ENCODE results near the gene GLDC. TPM values are rescaled to one million over a fixed set of nuclear protein-coding genes. Genes with fewer than 3 reads are reported as not detected.

The GLDC gene
- total RNA-seq, 1 donor, result 0.72 TPM

GRCh38 chr9:6512085-6512657 is 133.4 kb downstream of the GLDC start:
- H2AFZ ChIP-seq (ENCODE audit: low read length), result no peak overlapping the region
- H3K4me3 ChIP-seq (ENCODE audit: insufficient read depth, low read length), result no peak overlapping the region
- H3K79me2 ChIP-seq (ENCODE audit: insufficient read depth, low read length), result no peaks in the 10 kb centered on the region
- peaks cover 15% of the 10 kb centered on the region for H3K36me3 ChIP-seq (ENCODE audit: insufficient read depth, low read length)
- no peaks in the 10 kb centered on the region for H4K20me1 ChIP-seq (ENCODE audit: insufficient read depth, low read length)
- DNase-seq (ENCODE audit: insufficient read length, low spot score, missing footprints), result no peak
- H3K27ac ChIP-seq (ENCODE audit: low read depth, low read length), result no peak overlapping the region
- no peaks in the 10 kb centered on the region for H3K27me3 ChIP-seq (ENCODE audit: insufficient read depth, low read length)
- no peak for TF ChIP-seq CTCF (IDR thresholded peaks at IDR 0.05; ENCODE audit: extremely low read depth, low read depth, low read length)
- H3K9me3 ChIP-seq (ENCODE audit: low read depth, low read length), result no peaks in the 10 kb centered on the region
- H3K4me1 ChIP-seq (ENCODE audit: insufficient read depth, low read length), result peaks cover 4% of the 10 kb centered on the region
- no peak overlapping the region for H3K4me2 ChIP-seq (ENCODE audit: insufficient read depth, low read length)

DNA sequence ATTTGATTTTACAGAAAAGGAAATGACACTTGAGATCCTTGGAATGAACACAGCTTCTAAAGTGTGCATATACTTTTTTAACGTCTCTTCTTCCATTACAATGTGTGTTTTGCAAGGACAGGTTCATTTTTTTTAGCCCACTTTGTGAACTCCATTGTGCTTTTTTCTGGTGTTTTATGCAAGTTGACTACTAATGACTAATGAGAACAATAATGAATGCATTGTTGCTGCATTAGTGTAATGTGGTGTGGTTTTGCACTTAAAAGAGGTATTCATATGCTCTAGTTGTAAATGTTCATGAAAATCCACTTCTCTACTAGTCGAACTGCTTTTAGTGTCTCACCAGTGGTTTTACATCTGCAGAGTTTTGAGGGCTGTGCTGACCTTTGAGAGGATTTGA is 139.0 kb downstream of the GLDC start:
- Histone ChIP-seq H3K79me2 (ENCODE audit: insufficient read depth, low read length) (peaks cover 3% of the 10 kb centered on the region), H3K4me3 (ENCODE audit: insufficient read depth, low read length) (no peak overlapping the region), H4K20me1 (ENCODE audit: insufficient read depth, low read length) (no peaks in the 10 kb centered on the region), H3K4me2 (ENCODE audit: insufficient read depth, low read length) (no peak overlapping the region), H3K36me3 (ENCODE audit: insufficient read depth, low read length) (peaks cover 57% of the 10 kb centered on the region), H2AFZ (ENCODE audit: low read length) (no peak overlapping the region), H3K4me1 (ENCODE audit: insufficient read depth, low read length) (no peaks in the 10 kb centered on the region), H3K27ac (ENCODE audit: low read depth, low read length) (no peak overlapping the region), H3K9me3 (ENCODE audit: low read depth, low read length) (no peaks in the 10 kb centered on the region), H3K27me3 (ENCODE audit: insufficient read depth, low read length) (no peaks in the 10 kb centered on the region)
- TF ChIP-seq CTCF (IDR thresholded peaks at IDR 0.05; ENCODE audit: extremely low read depth, low read depth, low read length), result no peak
- no peak for DNase-seq (ENCODE audit: insufficient read length, low spot score, missing footprints)

GRCh38 chr9:6502399-6502798 is 143.1 kb downstream of the GLDC start:
- Histone ChIP-seq H3K27me3 (ENCODE audit: insufficient read depth, low read length) (no peaks in the 10 kb centered on the region), H3K27ac (ENCODE audit: low read depth, low read length) (no peak overlapping the region), H3K4me3 (ENCODE audit: insufficient read depth, low read length) (no peak overlapping the region), H4K20me1 (ENCODE audit: insufficient read depth, low read length) (no peaks in the 10 kb centered on the region), H3K4me2 (ENCODE audit: insufficient read depth, low read length) (no peak overlapping the region), H3K36me3 (ENCODE audit: insufficient read depth, low read length) (peaks cover 74% of the 10 kb centered on the region), H3K4me1 (ENCODE audit: insufficient read depth, low read length) (peaks cover 14% of the 10 kb centered on the region), H2AFZ (ENCODE audit: low read length) (no peak overlapping the region), H3K9me3 (ENCODE audit: low read depth, low read length) (no peaks in the 10 kb centered on the region), H3K79me2 (ENCODE audit: insufficient read depth, low read length) (peaks cover 14% of the 10 kb centered on the region)
- DNase-seq (ENCODE audit: insufficient read length, low spot score, missing footprints), result no peak
- no peak for TF ChIP-seq CTCF (IDR thresholded peaks at IDR 0.05; ENCODE audit: extremely low read depth, low read depth, low read length)

DNA sequence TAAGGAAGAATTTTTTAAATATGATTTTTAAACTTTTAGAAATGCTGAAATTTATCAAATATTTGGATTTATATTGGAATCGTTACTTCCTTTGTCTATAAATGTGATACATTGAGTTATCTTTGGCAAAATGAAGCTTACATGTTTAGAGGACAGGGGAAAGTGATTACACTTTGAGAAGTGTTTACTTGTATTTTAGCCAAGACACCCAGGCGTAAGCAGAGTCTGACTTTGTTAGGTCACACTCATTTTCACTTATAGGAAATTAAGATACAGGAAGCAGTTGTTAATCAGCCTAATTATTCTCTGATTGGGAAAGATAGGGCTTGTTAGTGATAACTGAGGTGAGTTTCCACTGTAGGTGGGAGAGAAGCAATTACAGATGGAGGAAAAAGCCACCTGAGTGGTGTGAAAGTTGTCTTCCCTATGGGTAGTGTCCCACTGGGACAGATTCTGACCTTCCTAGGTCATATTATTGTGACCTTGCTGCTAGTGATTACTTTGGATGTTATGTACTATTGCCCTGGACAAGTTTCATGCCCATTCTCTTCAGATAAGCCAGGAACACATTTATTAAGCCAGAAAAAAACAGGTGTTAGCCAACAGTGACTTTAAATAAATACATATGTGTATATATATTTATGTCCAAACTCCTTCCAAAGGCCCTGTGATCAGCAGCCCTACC is 143.9 kb downstream of the GLDC start:
- no peak for DNase-seq (ENCODE audit: insufficient read length, low spot score, missing footprints)
- Histone ChIP-seq H3K36me3 (ENCODE audit: insufficient read depth, low read length) (peaks cover 74% of the 10 kb centered on the region), H2AFZ (ENCODE audit: low read length) (no peak overlapping the region), H3K9me3 (ENCODE audit: low read depth, low read length) (no peaks in the 10 kb centered on the region), H3K4me2 (ENCODE audit: insufficient read depth, low read length) (no peak overlapping the region), H3K79me2 (ENCODE audit: insufficient read depth, low read length) (peaks cover 21% of the 10 kb centered on the region), H3K27me3 (ENCODE audit: insufficient read depth, low read length) (no peaks in the 10 kb centered on the region), H4K20me1 (ENCODE audit: insufficient read depth, low read length) (no peaks in the 10 kb centered on the region), H3K4me3 (ENCODE audit: insufficient read depth, low read length) (no peak overlapping the region), H3K4me1 (ENCODE audit: insufficient read depth, low read length) (peaks cover 14% of the 10 kb centered on the region), H3K27ac (ENCODE audit: low read depth, low read length) (no peak overlapping the region)
- no peak for TF ChIP-seq CTCF (IDR thresholded peaks at IDR 0.05; ENCODE audit: extremely low read depth, low read depth, low read length)
